A549 (cell line): ENCODE results near the gene TUBA1B. TPM values are rescaled to one million over a fixed set of nuclear protein-coding genes. Genes with fewer than 3 reads are reported as not detected.

Experiments
- ATAC-seq, 2 experiments: fragments of 200-7000 bp in 1 of 2; fragments of >200 bp in 1 of 2; cut with Nextera tagmentation in 1 of 2; cut with Tn5 transposase in 1 of 2; 3 replicates each; pipeline versions ENCODE4 v1.8.0 to v1.9.1; 2018 to 2020; ENCODE audit warnings: mild to moderate bottlenecking in 1 of 2, moderate library complexity in 1 of 2
- CTCF ChIA-PET: fragments of 300-600 bp; sonication (Branson Sonifier 250); formaldehyde crosslinking; extraction: SDS; loops from one replicate; lab custom pipeline; 2021; ENCODE audit warnings: antibody characterized with exemption, inconsistent platforms; lab: Yijun Ruan, JAX
- POLR2A ChIA-PET: fragments of 350-600 bp; formaldehyde crosslinking; extraction: SDS; loops from one replicate; lab custom pipeline; 2021; ENCODE audit warnings: antibody characterized with exemption, inconsistent platforms; lab: Yijun Ruan, JAX
- DNase-seq, 2 experiments: peaks; one replicate each; pipeline versions ENCODE4 v3.0.0 to v3.0.0-alpha.2; 2011 to 2016; ENCODE audit warnings: low read depth in 1 of 2, low spot score in 1 of 2
- FAIRE-seq: peaks from 2 replicates; lab custom pipeline; 2011; peaks lifted over from hg19 to GRCh38; lab: Jason Lieb, UNC
- H3K27ac ChIP-seq, 2 experiments: fragments of >200 bp; sonication (Bioruptor Twin); formaldehyde crosslinking; 3 replicates each; pipeline ENCODE4 v1.5.1; 2016 to 2017
- H3K4me1 ChIP-seq: fragments of >200 bp; sonication (Bioruptor Twin); formaldehyde crosslinking; 3 replicates; pipeline ENCODE4 v1.6.1; 2016
- H3K4me2 ChIP-seq: fragments of >200 bp; sonication (Bioruptor Twin); formaldehyde crosslinking; 3 replicates; pipeline ENCODE4 v1.6.1; 2016
- H3K4me3 ChIP-seq: fragments of >200 bp; sonication (Bioruptor Twin); formaldehyde crosslinking; 3 replicates; pipeline ENCODE4 v1.5.1; 2016
- H3K9me3 ChIP-seq: fragments of >200 bp; sonication (Bioruptor Twin); formaldehyde crosslinking; 3 replicates; pipeline ENCODE4 v1.6.1; 2016
- BHLHE40 ChIP-seq: IDR thresholded peaks from 2 replicates; pipeline ENCODE4 v1.6.1; 2012; ENCODE audit warnings: low read depth, low read length, inconsistent platforms
- CBX2 ChIP-seq: fragments of 200-600 bp; sonication (generic); IDR thresholded peaks from 2 replicates; pipeline ENCODE4 v1.6.1; 2016; ENCODE audit warnings: low read depth, mild to moderate bottlenecking, borderline replicate concordance
- CBX8 ChIP-seq: fragments of 200-600 bp; sonication (generic); IDR thresholded peaks from 2 replicates; pipeline ENCODE4 v1.6.1; 2016
- EHF ChIP-seq: fragments of 250-450 bp; sonication (Bioruptor Pico); IDR thresholded peaks from 2 replicates; pipeline ENCODE4 v1.5.0; 2020; ENCODE audit warnings: mild to moderate bottlenecking
- EHMT2 ChIP-seq: fragments of 200-600 bp; sonication (generic); IDR thresholded peaks from 2 replicates; pipeline ENCODE4 v1.6.1; 2016; ENCODE audit warnings: antibody characterized with exemption, low read depth, mild to moderate bottlenecking, moderate library complexity
- FOSB ChIP-seq: fragments of 250-450 bp; sonication (Bioruptor Pico); IDR thresholded peaks from 2 replicates; pipeline ENCODE4 v1.5.0; 2020; ENCODE audit warnings: mild to moderate bottlenecking, moderate library complexity
- FOSL2 ChIP-seq, 2 experiments: fragments of 450-650 bp in 1 of 2; fragments of >200 bp in 1 of 2; sonication (Bioruptor Twin) in 1 of 2; formaldehyde crosslinking; IDR thresholded peaks; 2 replicates each; pipeline versions ENCODE4 v1.5.0 to v1.6.1; 2016 to 2020; ENCODE audit warnings: mild to moderate bottlenecking in 1 of 2, moderate library complexity in 1 of 2
- HDAC2 ChIP-seq: fragments of 200-600 bp; sonication (generic); IDR thresholded peaks from 2 replicates; pipeline ENCODE4 v1.6.1; 2016
- HOXB5 ChIP-seq: fragments of 250-450 bp; sonication (Bioruptor Pico); IDR thresholded peaks from 2 replicates; pipeline ENCODE4 v1.5.0; 2020; ENCODE audit warnings: mild to moderate bottlenecking, moderate library complexity
- NR3C1 ChIP-seq: fragments of >200 bp; sonication (Bioruptor Twin); formaldehyde crosslinking; IDR thresholded peaks from 3 replicates; pipeline ENCODE4 v1.6.1; 2017
- PHF8 ChIP-seq: fragments of 200-600 bp; sonication (generic); IDR thresholded peaks from 2 replicates; pipeline ENCODE4 v1.6.1; 2016; ENCODE audit warnings: low read depth, mild to moderate bottlenecking, antibody characterized with exemption, moderate library complexity, borderline replicate concordance
- POLR2AphosphoS2 ChIP-seq: conservative IDR thresholded peaks from 2 replicates; pipeline ENCODE4 v1.6.1; 2012; ENCODE audit warnings: low read length, improper control_type of control experiment, inconsistent platforms
- RCOR1 ChIP-seq: fragments of 150-350 bp; IDR thresholded peaks from 2 replicates; pipeline ENCODE4 v1.6.1; 2014; ENCODE audit warnings: antibody characterized with exemption, low read length, low read depth
- RNF2 ChIP-seq: fragments of 200-600 bp; sonication (generic); IDR thresholded peaks from 2 replicates; pipeline ENCODE4 v1.6.1; 2016; ENCODE audit warnings: low read depth, mild to moderate bottlenecking, antibody characterized with exemption, moderate library complexity, borderline replicate concordance
- SMC3 ChIP-seq: fragments of >200 bp; sonication (Bioruptor Twin); formaldehyde crosslinking; IDR thresholded peaks from 3 replicates; pipeline ENCODE4 v1.6.1; 2018; ENCODE audit warnings: inconsistent platforms
- SREBF2 ChIP-seq: fragments of 450-650 bp; IDR thresholded peaks from 2 replicates; pipeline ENCODE4 v1.6.1; 2014; ENCODE audit warnings: mild to moderate bottlenecking, moderate library complexity
- ZC3H11A ChIP-seq: fragments of 450-650 bp; IDR thresholded peaks from 2 replicates; pipeline ENCODE4 v1.6.1; 2014; ENCODE audit warnings: antibody characterized with exemption, mild to moderate bottlenecking
- ZFP36 ChIP-seq: fragments of 450-650 bp; IDR thresholded peaks from 2 replicates; pipeline ENCODE4 v1.6.1; 2014; ENCODE audit warnings: borderline replicate concordance; ENCODE audit not compliant: partially characterized antibody
- WGBS: methylation state at CpG from one replicate; pipeline ENCODE4 v1.1.6; 2017; ENCODE audit errors: missing lambda C conversion rate; 5-methylcytosine and 5-hydroxymethylcytosine counted together
- polyA plus RNA-seq, 4 experiments: library from polyadenylated mRNA; depleted of rRNA in 3 of 4; stranded (reverse); fragments of >200 nt; fragmentation: RNase III in 1 of 4; extraction: RNeasy Plus Mini Kit Qiagen cat#74134 plus additional on column Dnase treatment in 1 of 4; gene quantifications; 2 replicates in 3 of 4; 3 replicates in 1 of 4; pipeline ENCODE4 v1.2.3, GENCODE V29; 2011 to 2017
- TF ChIP-seq, protein P1 (sequence below): fragments of 150-350 bp; IDR thresholded peaks from 2 replicates; pipeline ENCODE4 v1.6.1; 2014; ENCODE audit warnings: low read depth, mild to moderate bottlenecking, low read length
- TF ChIP-seq, protein P2 (sequence below): fragments of 250-450 bp; sonication (Bioruptor Pico); IDR thresholded peaks from 2 replicates; pipeline ENCODE4 v1.5.0; 2021; ENCODE audit warnings: mild to moderate bottlenecking, moderate library complexity, borderline replicate concordance
- TF ChIP-seq, protein P3 (sequence below): IDR thresholded peaks from 2 replicates; pipeline ENCODE4 v1.6.1; 2012
- TF ChIP-seq, protein P4 (sequence below): IDR thresholded peaks from 2 replicates; pipeline ENCODE4 v1.6.1; 2012; ENCODE audit warnings: low read depth, borderline replicate concordance

TUBA1B gene
- polyA plus RNA-seq, 2 of the 4 experiments (the other 2 are of a cell fraction), result 2,590 to 2,708 TPM

DNA sequence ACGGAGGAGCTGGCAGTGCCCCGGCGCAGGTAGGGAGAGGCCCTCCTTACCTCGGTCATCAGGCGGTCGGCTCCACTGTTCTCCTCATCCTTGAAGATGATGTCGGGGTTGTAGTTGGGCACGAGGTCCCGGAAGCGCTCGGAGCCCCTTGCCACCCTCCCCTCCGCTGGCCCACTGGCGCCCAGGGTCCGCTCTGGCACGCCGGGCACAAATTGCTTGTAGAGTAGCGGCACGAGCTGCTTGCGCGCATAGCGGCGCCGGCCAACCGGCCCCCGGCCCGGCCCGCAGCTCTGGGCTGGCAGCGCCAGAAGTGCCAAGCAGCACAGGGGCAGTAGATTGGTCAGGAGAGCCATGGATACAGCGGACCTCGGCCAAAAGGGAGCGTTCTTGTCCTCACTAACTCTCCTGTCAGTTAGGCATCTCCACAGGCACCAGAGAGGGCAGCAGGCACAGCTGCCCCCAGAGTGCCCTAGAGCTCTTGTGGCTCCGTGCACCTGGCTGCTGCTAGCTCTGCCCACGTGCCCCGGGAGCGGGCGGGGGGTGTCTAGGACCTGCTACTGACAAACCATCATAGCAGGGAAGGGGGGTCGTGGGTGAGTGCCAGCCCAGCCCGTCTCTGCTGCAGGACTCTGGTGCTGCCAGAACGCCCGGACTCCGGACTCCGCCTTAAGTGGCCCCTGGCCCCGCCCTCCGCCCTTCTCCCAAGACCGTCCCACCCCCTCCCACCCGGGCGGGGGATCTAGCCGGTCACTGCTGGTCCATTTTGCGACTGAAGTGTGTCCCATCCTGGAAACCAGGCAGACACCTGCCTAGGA is 36.8 kb downstream of the TUBA1B start, which contains the start of gene DHH:
Gene DHH (minus strand): TSS at position 642 of the 815 bp plus-strand sequence. CDS start 289 bp downstream, at position 353.
- DNase-seq (no peak), ATAC-seq (peak in 1 of 2 experiments; percentile 18; a peak in 3 of 6 replicates), FAIRE-seq (no peak)
- WGBS, result 57% methylated on average over 34 of the region's 49 CpGs
- Histone ChIP-seq H3K4me3 (0 out of 3 replicates have a peak within 1 kb of the TSS, but pooled peaks have one; percentile 9), H3K4me2 (peak within 1 kb of the TSS; percentile 60), H3K4me1 (peaks cover 17% of the 10 kb centered on the region; the same call in 2 of the 3 replicates), H3K9me3 (no peaks in the 10 kb centered on the region), H3K27ac (no peak within 1 kb of the TSS)
- TF ChIP-seq HDAC2, result no peak
- no peak for TF ChIP-seq CBX2
- no peak for TF ChIP-seq HOXB5 (CRISPR knock-in tag)
- CTCF ChIA-PET, result interaction anchor here (0.8 to 11.5 kb wide), 11 partner anchors 13 to 253 kb away, joined by 3 to 166 read pairs (median 4); partner anchors contain the start of genes LMBR1L, RHEBL1 and TUBA1B
- POLR2A ChIA-PET, result interaction anchor here (1.0 kb wide), 1 partner anchor 36 kb away, joined by 3 read pairs; no protein-coding TSS in a partner anchor

DNA sequence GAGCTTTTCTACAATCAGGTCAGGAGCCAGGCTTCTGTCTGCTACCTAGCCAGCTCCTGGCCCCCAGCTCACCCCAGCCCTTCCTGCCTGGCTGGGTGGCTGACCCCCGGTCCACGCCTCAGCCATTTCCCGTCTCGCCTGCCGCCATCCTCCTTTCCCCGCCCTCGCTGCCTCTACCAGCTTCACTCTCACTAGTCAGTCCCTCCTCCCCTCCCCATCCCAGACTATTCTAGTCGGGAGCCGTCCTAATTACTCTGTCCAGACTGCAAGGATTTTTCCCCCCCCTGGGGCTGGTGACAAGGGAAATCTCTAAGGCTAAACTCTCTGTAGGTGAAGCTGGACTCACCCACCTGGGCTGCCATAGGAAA is 37.4 kb downstream of the TUBA1B start:
- H3K27ac ChIP-seq, result no peak overlapping the region
- POLR2A ChIA-PET, result interaction anchor here (1.0 kb wide), 1 partner anchor 37 kb away, joined by 3 read pairs; no protein-coding TSS in a partner anchor
- FAIRE-seq (no peak), DNase-seq (no peak), ATAC-seq (no peak)
- no peak overlapping the region for H3K4me2 ChIP-seq
- CTCF ChIA-PET, result interaction anchor here (0.8 to 11.5 kb wide), 9 partner anchors 14 to 97 kb away, joined by 3 to 166 read pairs (median 25); partner anchors contain the start of genes LMBR1L, RHEBL1 and TUBA1B
- H3K4me3 ChIP-seq, result no peak overlapping the region
- peaks cover 17% of the 10 kb centered on the region; the same call in 2 of the 3 replicates for H3K4me1 ChIP-seq
- WGBS, result 93% methylated on average over 9 of the region's 9 CpGs
- H3K9me3 ChIP-seq, result no peaks in the 10 kb centered on the region
- TF ChIP-seq, protein P1, sequence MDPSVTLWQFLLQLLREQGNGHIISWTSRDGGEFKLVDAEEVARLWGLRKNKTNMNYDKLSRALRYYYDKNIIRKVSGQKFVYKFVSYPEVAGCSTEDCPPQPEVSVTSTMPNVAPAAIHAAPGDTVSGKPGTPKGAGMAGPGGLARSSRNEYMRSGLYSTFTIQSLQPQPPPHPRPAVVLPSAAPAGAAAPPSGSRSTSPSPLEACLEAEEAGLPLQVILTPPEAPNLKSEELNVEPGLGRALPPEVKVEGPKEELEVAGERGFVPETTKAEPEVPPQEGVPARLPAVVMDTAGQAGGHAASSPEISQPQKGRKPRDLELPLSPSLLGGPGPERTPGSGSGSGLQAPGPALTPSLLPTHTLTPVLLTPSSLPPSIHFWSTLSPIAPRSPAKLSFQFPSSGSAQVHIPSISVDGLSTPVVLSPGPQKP, result no peak
- TF ChIP-seq, protein P2, sequence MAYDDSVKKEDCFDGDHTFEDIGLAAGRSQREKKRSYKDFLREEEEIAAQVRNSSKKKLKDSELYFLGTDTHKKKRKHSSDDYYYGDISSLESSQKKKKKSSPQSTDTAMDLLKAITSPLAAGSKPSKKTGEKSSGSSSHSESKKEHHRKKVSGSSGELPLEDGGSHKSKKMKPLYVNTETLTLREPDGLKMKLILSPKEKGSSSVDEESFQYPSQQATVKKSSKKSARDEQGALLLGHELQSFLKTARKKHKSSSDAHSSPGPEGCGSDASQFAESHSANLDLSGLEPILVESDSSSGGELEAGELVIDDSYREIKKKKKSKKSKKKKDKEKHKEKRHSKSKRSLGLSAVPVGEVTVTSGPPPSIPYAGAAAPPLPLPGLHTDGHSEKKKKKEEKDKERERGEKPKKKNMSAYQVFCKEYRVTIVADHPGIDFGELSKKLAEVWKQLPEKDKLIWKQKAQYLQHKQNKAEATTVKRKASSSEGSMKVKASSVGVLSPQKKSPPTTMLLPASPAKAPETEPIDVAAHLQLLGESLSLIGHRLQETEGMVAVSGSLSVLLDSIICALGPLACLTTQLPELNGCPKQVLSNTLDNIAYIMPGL (CRISPR knock-in tag), result no peak
- TF ChIP-seq EHF (CRISPR knock-in tag) (no peak), BHLHE40 (no peak), SREBF2 (no peak), ZFP36 (no peak), ZC3H11A (no peak), HOXB5 (CRISPR knock-in tag) (no peak), RNF2 (no peak), FOSB (CRISPR knock-in tag) (no peak), PHF8 (no peak), CBX8 (no peak), EHMT2 (no peak), FOSL2 (IDR thresholded peaks at IDR 0.05) (no peak), FOSL2 (CRISPR knock-in tag; IDR thresholded peaks at IDR 0.05) (no peak), POLR2AphosphoS2 (no peak), RCOR1 (no peak), SMC3 (no peak), NR3C1 (no peak)
- TF ChIP-seq, protein P3, sequence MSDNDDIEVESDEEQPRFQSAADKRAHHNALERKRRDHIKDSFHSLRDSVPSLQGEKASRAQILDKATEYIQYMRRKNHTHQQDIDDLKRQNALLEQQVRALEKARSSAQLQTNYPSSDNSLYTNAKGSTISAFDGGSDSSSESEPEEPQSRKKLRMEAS, result no peak
- TF ChIP-seq, protein P4, sequence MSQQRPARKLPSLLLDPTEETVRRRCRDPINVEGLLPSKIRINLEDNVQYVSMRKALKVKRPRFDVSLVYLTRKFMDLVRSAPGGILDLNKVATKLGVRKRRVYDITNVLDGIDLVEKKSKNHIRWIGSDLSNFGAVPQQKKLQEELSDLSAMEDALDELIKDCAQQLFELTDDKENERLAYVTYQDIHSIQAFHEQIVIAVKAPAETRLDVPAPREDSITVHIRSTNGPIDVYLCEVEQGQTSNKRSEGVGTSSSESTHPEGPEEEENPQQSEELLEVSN, result no peak
